ENCODE measurements around the gene CRB1.
"Not testable (repeated sequence)": the region's sequence is repeated elsewhere in the genome, so short reads cannot be mapped to it uniquely, and the experiment has no call there.

The CRB1 gene

DNA sequence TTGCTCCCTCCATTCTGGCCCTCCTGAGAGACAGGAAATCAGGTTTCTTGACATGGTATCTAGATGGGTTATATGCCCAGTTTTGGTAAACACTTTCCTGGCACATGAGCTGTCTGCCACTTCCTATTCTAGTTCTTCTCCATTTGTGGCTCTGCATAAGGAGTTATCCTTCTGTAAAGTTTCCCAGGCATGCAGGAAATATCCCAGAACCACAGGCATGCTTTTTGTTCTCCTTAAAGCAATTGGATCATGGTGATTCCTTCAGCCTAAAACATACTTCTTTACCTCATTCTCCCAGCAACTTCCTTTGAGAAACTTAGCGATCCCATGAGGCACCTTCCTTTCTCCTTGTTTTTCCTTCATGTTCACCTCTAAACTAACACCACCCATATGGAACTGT, 199.8 kb downstream of the CRB1 start:
- no peak for DNase-seq

DNA sequence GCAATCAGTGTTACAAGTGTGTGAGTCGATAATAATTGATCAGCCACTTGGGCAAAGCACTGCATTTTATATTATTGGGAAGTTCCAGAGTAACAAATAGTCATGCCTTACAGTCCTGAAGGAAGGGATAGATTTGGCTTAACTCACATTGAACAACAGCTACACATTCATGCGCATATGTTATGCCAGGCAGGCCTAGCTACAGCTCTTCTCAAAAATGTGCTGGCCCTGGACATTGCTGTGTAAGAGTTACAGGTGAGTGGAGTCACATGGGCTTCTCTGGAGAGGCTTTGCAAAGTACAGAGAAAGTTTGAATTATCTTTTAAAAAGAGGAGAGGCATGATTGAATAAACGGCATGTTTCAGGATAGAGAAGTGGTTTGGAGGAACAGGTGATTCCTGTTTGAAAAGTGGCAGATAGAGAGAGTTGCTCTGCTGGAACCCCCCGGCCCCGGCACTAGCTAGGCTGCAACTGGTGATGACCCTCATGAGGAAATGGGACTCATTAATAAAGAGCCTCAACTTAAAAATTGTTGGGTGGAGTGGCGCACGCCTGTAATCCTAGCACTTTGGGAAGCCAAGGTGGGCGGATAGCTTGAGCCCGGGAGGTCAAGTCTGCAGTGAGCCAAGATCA, 200.6 kb downstream of the CRB1 start:
- no peak for DNase-seq

DNA sequence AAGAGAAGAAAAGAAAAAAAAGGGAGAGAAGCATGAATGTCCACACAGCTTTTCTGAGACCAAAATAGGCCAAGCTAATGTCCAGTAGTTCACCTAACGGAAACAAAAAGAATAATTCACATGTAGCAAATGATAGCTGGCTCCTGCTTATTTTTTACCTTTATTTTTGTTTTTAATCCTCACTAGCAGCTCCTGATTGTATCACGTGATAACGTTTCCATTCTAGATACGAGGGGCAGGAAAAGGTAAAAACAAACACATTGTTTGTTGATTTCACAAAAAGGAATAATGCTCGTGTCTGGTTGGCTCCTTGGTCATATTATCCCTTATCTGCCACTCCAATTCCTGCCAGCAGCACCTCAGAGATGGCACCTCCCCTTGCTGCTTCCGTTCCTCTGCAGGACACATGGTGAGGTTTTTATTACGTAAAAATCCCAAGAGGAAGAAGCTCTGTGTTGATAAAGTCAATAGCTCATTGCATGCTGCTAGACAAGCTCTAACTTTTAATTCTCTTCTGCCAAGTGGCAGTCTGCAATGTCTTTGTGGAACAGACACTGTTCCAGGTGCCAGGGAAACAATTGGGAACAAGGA, 201.7 kb downstream of the CRB1 start:
- DNase-seq: no peak

DNA sequence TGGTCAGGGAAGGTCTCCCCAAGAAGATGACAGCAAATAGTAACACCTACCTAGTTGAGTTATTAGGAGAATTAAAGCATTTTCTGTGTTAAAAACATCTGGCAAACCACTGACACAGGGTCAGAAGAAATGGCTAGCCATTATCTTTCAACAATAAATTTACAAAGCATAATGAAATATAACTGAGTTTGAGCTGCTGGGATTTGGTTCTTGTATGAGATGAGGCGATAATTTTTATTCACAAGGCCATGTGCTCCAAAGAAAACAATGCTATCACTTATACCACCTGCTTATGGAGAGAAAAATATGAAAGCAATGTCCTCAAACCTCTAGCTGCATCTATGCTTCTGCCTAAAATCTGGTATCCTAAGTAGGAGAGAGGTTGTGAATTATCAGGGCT, 202.3 kb downstream of the CRB1 start:
- no peak for DNase-seq

DNA sequence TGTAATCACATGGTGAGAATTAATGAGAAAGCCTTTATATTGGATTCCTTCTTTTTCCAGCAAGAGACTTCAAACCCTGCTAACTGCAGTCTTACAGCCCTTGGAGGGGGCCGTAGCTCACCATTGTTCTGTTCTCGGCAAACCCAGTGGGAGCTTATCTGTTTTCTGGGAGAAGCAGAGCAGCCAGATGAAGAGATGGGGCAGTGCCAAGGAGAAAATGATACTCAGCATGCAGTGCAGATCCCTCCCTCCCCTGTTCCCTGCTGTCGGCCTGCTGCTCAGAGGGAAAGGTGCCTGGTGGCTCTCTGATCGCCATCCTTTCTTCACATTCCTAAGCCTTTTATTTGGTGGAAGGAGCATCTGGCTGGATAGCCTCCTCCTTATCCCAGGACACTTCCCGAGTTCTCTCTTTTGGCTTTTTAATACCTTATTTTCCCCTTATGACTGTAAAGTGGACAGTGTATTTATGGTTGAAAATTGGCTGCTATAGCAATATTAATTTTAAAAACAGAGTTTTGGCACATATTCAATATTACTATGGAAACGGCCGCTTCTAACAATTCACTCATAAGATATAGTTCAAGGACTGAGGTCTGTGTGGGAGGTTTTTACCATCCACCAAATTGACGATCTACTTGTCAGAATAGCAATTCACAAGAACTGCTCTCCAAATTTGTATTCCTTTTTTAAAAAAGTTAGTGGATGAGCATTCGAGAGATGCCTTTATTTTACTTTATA, 203.4 kb downstream of the CRB1 start:
- no peak for DNase-seq

DNA sequence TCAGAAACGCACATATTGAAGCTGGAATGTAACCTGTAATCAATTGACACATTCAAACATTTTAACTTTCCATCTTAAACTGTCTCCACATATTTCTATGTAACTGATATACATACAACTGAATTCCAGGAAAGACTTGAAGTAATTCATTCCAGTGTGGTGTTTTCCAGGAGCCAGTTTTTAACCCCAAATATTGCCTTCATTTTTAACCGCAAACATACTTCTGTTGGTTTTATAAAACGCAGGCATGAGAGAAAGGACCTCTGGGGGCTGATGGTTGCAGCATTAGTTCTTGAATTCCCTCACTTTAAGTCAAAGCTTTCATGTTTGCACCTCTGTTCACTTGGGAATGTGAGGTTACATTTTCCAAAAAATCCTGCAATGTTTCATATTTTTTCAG, 204.1 kb downstream of the CRB1 start:
- DNase-seq: no peak

DNA sequence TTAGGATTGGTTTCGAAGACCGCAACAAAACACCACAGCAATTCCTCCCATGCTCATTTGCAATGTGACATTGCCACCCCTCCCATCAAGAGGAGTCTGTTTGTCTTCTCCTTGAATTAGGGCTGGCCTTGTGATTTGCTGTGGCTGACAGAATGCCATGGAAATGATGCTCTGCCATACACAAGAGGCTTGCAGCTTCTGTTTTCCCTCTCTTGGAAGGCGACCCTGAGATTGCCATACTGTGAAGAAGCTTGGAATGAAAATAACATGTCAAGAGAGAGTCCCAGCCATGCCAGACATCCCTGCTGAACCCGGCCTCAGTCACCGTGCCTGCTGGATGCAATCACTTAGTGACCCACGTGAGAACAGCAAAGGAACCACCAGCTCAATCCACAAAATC, 212.4 kb downstream of the CRB1 start:
- no peak for DNase-seq

DNA sequence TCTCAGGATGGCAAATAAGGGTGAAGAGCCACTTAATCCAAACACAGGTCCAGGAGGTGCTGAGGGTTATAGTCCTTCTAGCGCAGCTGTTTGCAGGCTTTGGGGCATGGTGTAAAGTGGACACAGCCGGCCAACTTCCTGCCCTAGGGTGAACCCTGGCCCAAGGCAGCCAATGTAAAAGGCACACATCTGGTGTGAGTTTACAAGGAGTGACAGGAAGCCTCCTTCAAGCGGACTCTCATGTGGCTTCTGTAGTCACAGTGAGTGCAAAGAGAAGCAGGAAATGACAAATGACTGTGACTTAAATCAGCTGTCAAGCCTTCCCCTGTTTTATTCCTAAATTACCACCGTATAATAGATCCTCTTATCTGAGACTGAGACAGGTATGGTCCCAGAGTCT, 213.0 kb downstream of the CRB1 start:
- no peak for DNase-seq

DNA sequence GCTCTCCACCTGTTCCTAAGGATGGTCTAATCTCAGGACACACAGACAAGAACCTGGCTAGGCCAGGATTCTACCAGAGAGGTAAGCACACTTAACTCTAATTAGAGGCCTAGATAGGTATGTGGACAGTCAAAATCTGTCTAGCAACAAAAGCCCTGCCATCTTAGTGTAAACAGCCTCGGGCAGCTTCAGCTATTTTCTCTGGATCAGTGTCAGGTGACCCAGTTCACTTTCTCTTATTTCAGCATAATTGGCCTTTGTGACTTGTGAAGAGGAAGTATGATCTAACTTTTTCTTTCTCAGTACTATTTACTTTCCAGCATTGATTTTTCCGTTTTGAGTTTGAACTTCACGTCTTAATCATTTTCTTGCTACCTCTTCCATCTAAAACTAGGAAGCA, 217.7 kb downstream of the CRB1 start:
- DNase-seq: no peak

DNA sequence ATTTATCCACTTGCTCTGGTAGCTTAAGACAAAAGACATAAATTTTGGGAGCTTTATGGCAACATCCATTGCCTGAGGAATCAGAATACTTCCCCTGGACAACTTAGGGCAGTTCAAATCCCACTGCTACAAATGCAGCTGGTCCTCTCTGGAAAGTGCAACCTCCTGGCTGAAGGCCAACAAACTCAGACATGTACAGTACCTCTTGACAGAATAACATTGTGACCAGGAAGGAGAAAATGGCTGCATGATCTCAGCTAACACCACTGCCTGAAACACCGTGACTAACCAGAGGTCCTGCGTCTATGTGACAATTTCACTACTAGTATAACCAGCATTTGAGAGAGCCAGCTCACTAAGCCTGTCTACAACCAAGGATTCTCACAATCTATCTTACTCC, 218.9 kb downstream of the CRB1 start:
- DNase-seq: no peak

DNA sequence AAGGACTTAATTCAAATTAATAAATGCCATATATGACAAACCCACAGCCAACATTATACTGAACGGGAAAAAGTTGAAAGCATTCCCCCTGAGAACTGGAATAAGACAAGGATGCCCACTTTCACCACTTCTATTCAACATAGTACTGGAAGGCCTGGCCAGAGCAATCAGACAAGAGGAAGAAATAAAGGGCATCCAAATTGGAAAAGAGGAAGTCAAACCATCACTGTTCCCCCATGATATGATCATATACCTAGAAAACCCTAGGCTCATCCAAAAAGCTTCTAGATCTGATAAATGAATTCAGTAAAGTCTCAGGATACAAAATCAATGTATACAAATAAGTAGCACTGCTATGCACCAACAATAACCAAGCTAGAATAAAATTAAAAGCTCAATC, 223.5 kb downstream of the CRB1 start:
- not testable (repeated sequence) for DNase-seq

DNA sequence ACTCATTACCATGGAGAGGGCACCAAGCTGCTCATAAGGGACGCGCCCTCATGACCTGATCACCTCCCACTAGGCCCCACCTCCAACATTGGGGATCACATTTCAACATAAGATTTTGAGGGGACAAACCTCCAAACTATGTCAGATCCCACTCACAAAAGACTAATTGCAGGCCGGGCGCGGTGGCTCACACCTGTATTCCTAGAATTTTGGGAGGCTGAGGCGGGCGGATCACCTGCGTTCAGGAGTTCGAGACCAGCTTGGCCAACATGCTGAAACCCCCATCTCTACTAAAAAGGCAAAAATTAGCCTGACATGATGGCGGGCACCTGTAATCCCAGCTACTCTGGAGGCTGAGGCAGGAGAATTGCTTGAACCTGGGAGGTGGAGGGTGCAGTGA, 228.7 kb downstream of the CRB1 start:
- no peak for DNase-seq

DNA sequence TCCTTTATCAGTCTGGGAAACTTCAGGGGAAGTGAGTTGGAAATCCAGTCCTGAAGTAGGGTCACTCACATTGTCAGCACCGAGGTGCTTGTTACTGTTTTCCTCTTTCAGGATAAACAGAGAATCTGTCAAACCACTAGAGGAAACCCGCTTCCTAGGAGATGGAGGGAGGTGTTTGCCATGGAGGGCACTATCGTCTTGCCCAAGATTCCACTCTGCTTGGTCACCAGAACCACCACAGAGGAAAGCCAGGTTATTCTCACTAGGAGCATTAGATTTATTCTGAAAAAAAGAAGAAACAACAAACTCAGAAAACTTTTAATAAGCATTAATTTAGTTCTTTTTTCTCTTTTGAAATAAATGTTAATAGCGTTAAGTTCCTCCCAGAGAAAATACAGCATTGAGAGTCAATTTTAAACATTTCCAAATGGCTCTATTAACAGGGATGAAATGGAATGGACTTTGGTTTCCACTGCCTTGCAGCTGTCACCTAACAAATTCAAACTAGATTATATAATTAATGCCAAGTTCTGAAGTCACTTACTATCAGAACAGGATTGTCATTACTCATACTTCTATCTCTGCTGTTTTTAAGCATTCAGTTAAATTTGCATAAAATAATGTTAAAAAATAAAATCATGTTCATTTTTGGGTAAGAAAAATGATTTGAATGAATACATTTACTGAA, 242.8 kb downstream of the CRB1 start:
- DNase-seq: no peak

DNA sequence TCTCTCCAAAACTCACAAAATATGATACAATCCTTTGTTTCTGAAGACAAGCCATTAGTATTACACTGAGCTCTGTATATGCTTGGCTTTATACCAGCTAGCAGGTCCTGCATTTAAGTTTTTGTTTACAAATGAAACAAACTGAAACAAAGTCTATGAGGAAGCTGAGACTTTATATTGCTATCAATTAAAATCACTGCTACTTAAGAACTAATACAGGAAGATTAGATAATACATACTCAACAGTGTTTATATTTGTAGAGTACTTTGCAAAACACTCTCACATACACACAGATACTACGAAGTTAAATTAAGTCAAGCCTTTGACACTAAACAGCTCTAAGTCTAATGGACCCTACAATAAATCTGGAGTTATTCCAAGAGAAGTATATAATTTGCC, 247.4 kb downstream of the CRB1 start:
- DNase-seq: no peak

DNA sequence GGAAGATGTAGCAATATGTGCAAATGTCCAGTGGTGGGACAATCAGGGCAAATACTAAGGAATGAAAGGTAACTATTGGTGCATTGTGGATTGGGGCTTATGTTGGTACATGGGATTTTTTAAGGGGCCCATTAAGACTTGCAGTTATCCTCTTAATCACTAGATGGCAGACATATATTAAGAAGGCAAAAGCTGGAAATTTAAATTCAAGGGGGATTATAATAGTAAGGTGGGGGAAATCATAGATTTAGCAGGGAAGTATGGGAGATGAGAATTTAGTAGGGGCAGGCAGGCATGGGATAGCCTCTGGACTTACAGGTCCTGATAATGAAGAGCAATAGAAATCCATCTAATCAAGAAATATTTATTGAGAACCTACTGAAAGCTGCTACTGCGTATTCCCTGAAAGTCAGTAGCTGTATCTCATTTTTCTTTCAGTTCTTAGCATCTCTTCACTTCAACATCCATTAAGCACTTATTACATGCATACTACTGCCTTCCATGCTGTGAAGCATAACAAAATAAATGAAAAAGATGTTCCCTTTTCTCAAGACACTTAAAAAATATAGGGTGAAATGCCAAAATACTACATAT, 251.8 kb downstream of the CRB1 start:
- DNase-seq: no peak

DNA sequence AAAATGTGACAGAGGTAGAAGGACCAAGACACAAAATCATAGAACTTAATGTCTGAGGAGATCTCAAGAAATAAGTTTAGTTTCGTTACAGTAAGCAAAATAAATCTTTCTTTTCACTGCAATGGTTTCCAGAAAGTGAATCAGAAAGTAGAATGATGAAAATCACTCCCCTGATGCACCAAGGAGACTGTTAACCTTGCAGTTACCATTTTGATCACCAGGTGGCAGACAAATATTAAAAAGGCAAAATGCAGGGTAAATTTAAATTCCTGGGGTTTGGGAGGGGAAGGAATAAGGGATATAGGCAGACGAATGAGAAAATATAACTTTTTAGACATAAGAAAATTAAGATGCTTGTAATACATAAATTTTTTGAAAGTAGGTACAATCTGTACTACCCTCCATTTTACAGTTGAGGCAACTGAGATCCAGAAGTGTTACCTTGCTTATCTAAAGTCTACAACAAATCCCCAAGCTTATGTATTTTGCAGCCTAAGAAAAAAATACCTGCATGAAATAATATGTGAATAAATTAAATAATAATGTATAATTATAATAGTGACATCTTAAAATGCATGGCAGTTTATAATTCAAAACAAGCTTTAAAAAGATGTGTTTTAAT, 253.2 kb downstream of the CRB1 start:
- no peak for DNase-seq

DNA sequence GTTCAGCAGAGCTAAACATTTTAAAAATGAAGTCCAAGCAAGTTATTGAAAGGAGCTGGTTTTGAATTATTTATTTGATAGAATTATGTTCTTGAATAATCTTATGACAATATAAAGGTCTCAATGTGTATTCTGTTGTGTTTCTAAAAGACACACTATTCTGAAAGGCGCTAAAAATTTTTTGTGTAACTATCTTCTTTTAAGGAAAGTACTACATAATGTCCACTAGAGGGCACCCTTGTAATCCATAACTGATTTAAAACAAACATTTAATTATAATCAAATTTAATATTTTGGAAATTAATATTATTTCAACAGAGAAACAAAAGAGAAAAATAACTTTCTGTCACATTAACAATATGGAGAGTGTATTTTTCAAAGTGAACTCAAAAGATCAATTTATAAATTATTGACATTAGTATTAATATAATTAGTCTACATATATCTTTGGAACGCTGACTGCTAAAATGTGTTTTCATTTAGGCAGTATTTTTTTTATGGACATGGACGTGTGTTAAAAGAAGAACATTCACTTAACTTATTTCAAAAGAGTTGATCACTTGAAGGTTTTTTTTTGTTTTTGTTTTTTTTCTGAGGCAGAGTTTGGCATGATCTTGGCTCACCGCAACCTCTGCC, 258.8 kb downstream of the CRB1 start:
- no peak for DNase-seq
